ENCODE results near the gene FREM2. TPM values are rescaled to one million over a fixed set of nuclear protein-coding genes. Genes with fewer than 3 reads are reported as not detected.

The FREM2 gene
- polyA plus RNA-seq, 1 of the 3 experiments (the other 2 are of a cell fraction), result not detected

DNA sequence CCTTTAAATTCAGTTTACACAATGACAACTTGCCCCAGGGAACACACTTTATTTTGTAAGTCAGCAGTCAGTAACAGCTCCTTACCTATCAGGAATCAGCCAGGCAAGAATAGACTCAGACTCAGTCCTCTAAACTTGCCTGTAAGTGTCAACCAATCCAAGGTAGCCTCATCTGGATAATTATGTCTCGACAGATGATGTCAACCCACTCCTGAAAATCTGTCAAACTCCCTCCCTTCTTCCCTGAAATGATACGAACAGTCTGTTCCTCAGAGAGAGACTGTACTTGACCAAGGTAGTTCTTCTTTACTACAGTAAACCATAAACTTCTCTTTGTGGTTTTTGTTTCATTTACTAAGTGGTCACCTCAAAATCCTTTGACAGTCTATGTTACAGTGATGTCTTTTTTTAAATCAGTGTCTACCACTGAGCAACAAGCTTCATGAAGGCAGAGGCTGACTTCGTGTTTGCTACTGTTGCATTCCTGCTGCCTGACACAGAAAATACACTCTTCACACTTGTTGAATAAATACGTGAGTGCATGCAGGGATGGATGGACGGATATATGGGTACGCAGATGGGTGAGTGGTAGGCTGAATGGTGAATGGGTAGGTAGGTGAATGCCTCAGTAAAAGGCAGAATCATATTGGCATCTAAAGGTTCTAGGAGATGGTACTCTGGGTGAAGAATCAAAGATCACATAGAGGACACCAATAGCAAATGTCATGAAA, 17.5 kb upstream of the FREM2 start:
- 23% methylated on average over 6 of the region's 6 CpGs for WGBS (ENCODE audit: low lambda C conversion rate)
- peaks cover 0 to 23% of the 10 kb centered on the region in 2 experiments; a peak in 1 of 4 replicates for H3K4me1 ChIP-seq (ENCODE audit: control insufficient read depth in 1 of 2, insufficient read depth in 2 of 2, low read depth in 1 of 2, low read length in 1 of 2)
- no peak for TF ChIP-seq IRF3 (IDR thresholded peaks at IDR 0.05; ENCODE audit: low read depth, low read length)
- no peak for TF ChIP-seq NFIC (IDR thresholded peaks at IDR 0.05; ENCODE audit: borderline replicate concordance)
- no peaks in the 10 kb centered on the region for H3K9me3 ChIP-seq
- H3K9me2 ChIP-seq, result no peaks in the 10 kb centered on the region
- H3K27ac ChIP-seq (ENCODE audit: low read depth in 2 of 2, low read length in 1 of 2), result no peak overlapping the region
- H2AFZ ChIP-seq (ENCODE audit: low read depth), result no peak overlapping the region
- no peaks in the 10 kb centered on the region for H3F3A ChIP-seq (replicated peaks; ENCODE audit: insufficient read depth)
- ChIA-PET POLR2A (no interaction called here), CTCF (interaction anchor here (0.8 kb wide), 1 partner anchor 9 kb away, joined by 3 read pairs; no protein-coding TSS in a partner anchor)
- no peaks in the 10 kb centered on the region for H3K27me3 ChIP-seq (ENCODE audit: insufficient read depth)
- no peak overlapping the region for H3K4me3 ChIP-seq (ENCODE audit: low read depth in 2 of 2, low read length in 1 of 2)
- no peaks in the 10 kb centered on the region for H4K20me1 ChIP-seq (ENCODE audit: insufficient read depth)
- no peak overlapping the region for H3K4me2 ChIP-seq
- no peak for DNase-seq
- no peaks in the 10 kb centered on the region for H3K36me3 ChIP-seq (replicated peaks in 1 of 2; ENCODE audit: control insufficient read depth in 1 of 2, insufficient read depth in 2 of 2, low read length in 1 of 2)
- no peaks in the 10 kb centered on the region for H3K79me2 ChIP-seq (ENCODE audit: insufficient read depth)
- H3K9ac ChIP-seq, result no peak overlapping the region

- H3K4me2 ChIP-seq, result no peak overlapping the region
- no peak overlapping the region for H3K9ac ChIP-seq
- 13% methylated on average over 2 of the region's 2 CpGs for WGBS (ENCODE audit: low lambda C conversion rate)
- ChIA-PET POLR2A (no interaction called here), CTCF (interaction anchor here (1.6 kb wide), 1 partner anchor 191 kb away, joined by 3 read pairs; no protein-coding TSS in a partner anchor)
- TF ChIP-seq CTCF (IDR thresholded peaks at IDR 0.05) (0 out of 2 replicates have a peak, but pooled peaks have one; percentile 14), ZBTB33 (IDR thresholded peaks at IDR 0.05; ENCODE audit: borderline replicate concordance, low read depth) (no peak), EZH2phosphoT487 (IDR thresholded peaks at IDR 0.05; ENCODE audit: borderline replicate concordance, low read depth) (no peak), FOXJ3 (CRISPR knock-in tag; IDR thresholded peaks at IDR 0.05) (no peak)
- H3K9me3 ChIP-seq, result no peaks in the 10 kb centered on the region
- H3K4me1 ChIP-seq (ENCODE audit: control insufficient read depth in 1 of 2, insufficient read depth in 2 of 2, low read depth in 1 of 2, low read length in 1 of 2), result peaks cover 0 to 18% of the 10 kb centered on the region in 2 experiments; a peak in 1 of 4 replicates
- no peak overlapping the region for H2AFZ ChIP-seq (ENCODE audit: low read depth)
- H3F3A ChIP-seq (replicated peaks; ENCODE audit: insufficient read depth), result no peaks in the 10 kb centered on the region
- no peaks in the 10 kb centered on the region for H3K79me2 ChIP-seq (ENCODE audit: insufficient read depth)
- no peak for DNase-seq
- H3K9me2 ChIP-seq, result no peaks in the 10 kb centered on the region
- H3K4me3 ChIP-seq (ENCODE audit: low read depth in 2 of 2, low read length in 1 of 2), result no peak overlapping the region
- H3K36me3 ChIP-seq (replicated peaks in 1 of 2; ENCODE audit: control insufficient read depth in 1 of 2, insufficient read depth in 2 of 2, low read length in 1 of 2), result no peaks in the 10 kb centered on the region
- H3K27ac ChIP-seq (ENCODE audit: low read depth in 2 of 2, low read length in 1 of 2), result no peak overlapping the region
- no peaks in the 10 kb centered on the region for H4K20me1 ChIP-seq (ENCODE audit: insufficient read depth)
- no peaks in the 10 kb centered on the region for H3K27me3 ChIP-seq (ENCODE audit: insufficient read depth)
Measured at GRCh38 chr13:38670627-38671026, 16.2 kb upstream of the FREM2 start.
